GM18951 (cell line): ENCODE results near the gene ZNF32.

Experiments
- POLR2A ChIP-seq: IDR thresholded peaks from 4 replicates; pipeline ENCODE4 v1.6.1; 2011; ENCODE audit warnings: mild to moderate bottlenecking; ENCODE audit not compliant: insufficient read length, insufficient read depth; ENCODE audit errors: extremely low read depth
- in situ Hi-C: fragments of 300-500 bp; cut with MboI; formaldehyde crosslinking; loops from one replicate; pipeline ENCODE4 v1.12.0; 2022; ENCODE audit warnings: low sequenced_read_pairs, mixed read lengths, inconsistent platforms; ENCODE audit not compliant: unreplicated experiment

Gene ZNF32

DNA sequence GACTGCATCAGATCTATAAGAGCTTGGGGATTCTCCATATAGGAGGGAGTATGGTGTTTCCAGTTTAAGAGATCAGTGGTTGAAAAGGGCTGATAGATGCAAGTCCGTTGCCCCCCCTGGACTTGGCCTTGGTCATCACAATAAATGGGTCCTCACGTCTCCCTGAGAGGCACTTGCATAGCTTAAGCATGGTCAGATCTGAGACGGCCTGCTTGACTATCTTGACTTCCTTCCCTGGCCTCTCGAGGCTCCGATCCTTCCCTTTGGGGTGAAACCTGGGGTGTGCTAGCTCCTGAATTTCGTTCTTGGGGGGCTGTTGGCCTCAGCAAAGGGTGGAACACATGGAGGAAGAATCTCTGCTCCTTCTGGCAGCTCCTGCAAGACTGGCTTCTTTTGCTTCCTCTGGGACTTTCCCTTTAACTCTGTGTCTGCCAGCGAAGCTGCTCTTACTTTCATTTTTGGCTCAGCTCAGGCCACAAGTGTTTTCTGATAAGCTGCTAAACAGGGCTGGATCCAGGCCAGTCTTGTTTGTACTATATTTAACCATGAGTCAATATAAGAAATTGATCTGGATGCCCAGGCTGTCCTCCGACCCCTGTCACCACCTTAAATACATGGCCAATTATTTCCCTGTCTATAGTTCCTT is 53.6 kb downstream of the ZNF32 start:
- in situ Hi-C loops = no loop called here
- peak; percentile 27 for TF ChIP-seq POLR2A
